GM13976 (cell line): ENCODE results near the gene TSPOAP1.

Experiments used
- DNase-seq: peaks from one replicate; pipeline ENCODE4 v3.0.0; 2012; ENCODE audit warnings: low spot score
- in situ Hi-C: fragments of 300-500 bp; cut with MboI; formaldehyde crosslinking; loops from one replicate; pipeline ENCODE4 v1.12.0; 2022; ENCODE audit warnings: low sequenced_read_pairs, mixed read lengths, inconsistent platforms; ENCODE audit not compliant: unreplicated experiment
- TF ChIP-seq, protein P1 (sequence below): IDR thresholded peaks from 2 replicates; pipeline ENCODE4 v1.5.1; 2012; ENCODE audit warnings: borderline replicate concordance, mild to moderate bottlenecking; ENCODE audit not compliant: insufficient read depth; ENCODE audit errors: extremely low read depth, missing control alignments, control extremely low read depth

Gene TSPOAP1

DNA sequence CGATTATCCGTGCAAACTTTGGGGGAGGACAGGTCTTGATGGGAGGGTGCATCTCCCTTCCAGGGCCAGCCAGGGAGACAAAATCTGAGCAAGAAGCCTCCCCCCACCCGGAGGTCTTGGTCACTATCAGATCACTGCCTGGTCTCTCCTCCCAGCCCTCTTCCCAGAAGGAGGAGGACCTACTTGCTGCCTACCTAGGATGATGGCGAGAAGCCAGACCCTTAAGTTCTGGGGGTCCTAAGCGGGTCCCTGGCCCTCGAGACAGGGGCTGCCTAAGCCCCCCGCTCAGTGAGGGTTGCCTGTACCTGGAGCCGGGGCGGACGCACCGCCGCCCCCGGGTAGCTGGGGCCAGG is 4.6 kb downstream of the TSPOAP1 start:
- TF ChIP-seq, protein P1, sequence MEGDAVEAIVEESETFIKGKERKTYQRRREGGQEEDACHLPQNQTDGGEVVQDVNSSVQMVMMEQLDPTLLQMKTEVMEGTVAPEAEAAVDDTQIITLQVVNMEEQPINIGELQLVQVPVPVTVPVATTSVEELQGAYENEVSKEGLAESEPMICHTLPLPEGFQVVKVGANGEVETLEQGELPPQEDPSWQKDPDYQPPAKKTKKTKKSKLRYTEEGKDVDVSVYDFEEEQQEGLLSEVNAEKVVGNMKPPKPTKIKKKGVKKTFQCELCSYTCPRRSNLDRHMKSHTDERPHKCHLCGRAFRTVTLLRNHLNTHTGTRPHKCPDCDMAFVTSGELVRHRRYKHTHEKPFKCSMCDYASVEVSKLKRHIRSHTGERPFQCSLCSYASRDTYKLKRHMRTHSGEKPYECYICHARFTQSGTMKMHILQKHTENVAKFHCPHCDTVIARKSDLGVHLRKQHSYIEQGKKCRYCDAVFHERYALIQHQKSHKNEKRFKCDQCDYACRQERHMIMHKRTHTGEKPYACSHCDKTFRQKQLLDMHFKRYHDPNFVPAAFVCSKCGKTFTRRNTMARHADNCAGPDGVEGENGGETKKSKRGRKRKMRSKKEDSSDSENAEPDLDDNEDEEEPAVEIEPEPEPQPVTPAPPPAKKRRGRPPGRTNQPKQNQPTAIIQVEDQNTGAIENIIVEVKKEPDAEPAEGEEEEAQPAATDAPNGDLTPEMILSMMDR: no peak
- in situ Hi-C loops: no loop called here
- DNase-seq: no peak

DNA sequence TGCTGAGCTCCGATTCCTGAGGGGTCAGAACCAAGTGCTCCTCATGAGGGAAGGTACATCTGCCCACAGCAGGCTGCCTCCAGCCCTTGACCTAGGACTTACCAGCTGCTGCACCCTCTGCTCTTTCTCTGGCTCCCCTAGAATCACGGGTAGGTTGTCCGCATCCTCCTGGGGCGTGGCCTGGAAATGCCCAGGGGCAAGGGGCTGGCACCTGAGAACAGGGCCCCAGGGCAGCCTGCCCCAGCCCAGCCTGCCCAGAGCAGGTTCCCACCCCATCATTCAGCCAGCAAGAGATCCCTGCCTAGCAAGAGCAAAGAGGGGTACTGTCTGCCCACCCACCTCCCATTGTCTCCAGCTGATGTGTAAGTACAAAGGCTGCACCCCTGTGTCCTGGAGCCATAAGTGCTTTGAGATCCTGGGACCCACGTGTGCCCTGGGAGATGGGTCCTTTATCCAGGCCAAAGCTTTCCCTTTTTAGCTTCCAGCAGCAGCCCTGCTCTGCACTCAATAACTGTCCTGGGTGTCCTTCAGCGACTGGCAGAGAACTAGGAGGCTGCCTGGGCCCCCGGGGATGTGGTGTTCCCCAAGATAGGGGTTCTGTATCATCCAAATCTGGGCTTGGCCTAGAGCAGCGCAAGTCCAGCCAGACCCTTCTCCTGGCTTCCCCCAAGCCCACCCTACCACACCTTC is 5.1 kb downstream of the TSPOAP1 start:
- in situ Hi-C loops: no loop called here
- DNase-seq: no peak
- TF ChIP-seq, protein P1: no peak

DNA sequence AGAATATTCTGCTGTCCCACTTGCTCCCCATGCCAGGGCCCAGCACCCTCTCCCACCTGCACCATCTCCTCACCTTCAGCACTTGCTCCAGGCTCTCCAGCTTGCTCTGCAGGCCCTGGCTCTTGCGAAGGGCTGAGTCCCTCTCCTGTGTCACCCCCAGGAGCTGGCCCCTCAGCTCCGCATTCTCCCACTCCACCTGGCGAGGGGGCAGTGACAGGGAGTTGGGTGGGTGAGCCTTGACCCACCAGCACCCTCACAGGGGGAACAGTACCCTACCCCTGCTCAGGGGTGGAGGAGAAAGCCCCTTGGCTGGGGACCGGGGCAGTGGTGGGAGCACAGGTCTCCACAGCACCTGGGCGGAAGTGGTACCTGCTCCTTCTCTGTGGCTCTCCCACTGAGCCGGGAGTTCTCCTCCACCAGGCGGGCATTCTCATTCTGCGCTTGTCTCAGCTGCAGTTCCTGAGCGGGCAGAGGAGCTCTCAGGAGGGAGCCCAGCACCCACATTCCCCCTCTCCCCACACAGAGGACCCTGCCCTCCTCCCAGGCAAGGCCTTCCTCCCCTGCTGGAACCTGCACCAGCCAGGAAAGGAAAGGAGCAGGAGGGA is 5.9 kb downstream of the TSPOAP1 start:
- in situ Hi-C loops: no loop called here
- DNase-seq: no peak
- TF ChIP-seq, protein P1: no peak

DNA sequence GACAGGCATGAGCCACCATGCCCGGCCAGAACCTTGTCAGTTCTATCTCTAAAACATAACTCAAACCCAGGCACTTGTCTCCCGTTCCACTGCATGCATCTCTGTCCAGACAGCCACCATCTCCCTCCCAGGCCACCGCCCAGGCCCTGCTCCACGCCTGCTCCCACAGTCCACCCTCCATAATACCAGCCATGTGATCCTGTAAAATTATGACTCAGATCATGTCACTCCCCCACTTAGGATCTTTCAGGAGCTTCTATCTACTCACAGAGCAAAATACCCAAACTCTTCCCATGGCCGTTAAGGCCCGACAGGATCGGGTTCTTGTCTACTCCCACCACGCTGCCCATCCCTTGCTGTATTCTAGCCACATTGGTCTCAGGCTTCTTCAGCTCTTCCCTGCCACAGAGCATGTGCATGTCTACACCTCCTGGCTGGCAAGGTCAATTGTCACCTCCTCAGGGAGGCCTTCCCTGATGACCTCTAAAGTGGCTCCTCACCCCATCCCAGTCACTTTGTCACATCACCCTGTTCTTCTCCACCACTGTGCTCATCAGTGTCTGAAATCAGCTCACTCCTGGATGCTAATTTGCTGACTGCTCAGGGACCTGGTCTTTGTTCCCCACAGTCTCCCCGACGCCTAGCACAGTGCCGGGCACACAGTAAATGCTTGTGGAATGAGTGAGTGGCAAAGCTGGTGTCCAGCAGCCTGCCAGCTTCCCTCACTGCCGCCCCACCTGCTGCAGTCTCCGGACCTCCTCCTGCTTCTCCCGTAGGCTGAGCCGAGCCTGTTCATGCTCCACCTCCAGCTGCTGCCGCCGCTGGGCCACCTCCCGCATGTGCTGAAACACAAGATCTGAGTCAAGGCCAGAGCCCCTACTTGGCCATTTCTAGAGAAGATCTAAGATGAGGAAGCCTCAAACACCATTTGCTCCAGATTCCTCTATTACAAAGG is 6.7 kb downstream of the TSPOAP1 start:
- TF ChIP-seq, protein P1: no peak
- no peak for DNase-seq
- in situ Hi-C loops: no loop called here

DNA sequence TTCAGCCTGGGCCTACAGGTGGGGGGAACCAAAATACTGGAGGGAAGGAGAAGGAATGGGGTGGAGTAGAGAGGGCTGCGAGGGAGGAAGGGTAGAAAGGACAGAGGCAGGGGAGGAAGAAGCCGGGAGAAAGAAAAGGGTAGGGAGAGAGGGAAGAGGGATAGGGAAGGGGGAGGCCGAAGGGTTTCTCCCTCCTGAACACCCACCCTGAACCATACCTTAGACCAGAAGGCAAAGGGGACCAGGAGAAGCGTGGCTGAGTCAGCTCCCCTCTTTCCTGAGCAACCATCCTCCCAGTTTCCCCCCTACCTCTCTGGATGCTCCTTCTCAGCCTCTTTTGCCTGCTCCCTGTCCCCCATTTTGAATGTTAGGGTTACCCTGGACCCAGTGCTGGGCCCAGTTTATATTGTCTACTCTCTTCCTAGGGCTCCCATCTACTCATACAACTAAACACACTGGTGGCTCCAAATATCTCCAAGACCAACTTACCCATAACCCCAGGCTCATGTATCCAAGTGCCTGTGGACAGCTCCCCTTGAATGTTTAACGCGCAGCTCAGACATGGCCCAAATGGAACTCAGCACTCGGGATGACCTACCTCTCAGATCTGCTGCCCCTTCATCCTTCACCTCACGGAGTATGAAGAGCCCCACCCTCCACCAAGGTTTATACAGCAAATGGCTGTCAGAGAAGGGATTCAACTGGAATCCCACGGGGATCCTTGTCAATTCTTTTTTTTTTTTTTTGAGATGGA is 7.8 kb downstream of the TSPOAP1 start:
- TF ChIP-seq, protein P1: no peak
- in situ Hi-C loops: no loop called here
- DNase-seq: no peak

DNA sequence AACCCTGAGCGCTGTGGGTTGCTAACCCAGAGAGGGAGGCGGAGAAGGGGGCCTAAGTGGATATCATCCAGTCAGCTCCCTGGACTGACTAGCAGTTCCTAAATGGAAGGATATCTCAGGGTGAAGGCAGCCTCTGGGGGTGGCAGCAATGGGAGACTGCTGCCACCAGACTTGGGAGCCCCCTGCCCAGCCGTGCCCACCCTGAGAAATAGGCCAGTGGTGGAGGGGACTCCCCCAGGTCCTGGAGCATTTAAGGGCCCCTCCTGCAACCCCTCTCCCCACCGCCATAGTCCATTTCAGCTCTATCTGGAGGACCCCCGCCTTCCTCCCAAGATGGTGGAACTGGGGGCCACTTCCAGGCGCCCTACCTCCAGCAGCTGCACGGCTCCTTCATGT is 8.4 kb downstream of the TSPOAP1 start:
- TF ChIP-seq, protein P1: no peak
- no peak for DNase-seq
- in situ Hi-C loops: no loop called here
